B cell (primary cell): ENCODE measurements around the gene FCF1.

Source experiments
- CTCF ChIP-seq: fragments of 200-600 bp; IDR thresholded peaks from one replicate; pipeline ENCODE4 v1.8.0; 2022; ENCODE audit warnings: antibody characterized with exemption, mild to moderate bottlenecking
- EZH2 ChIP-seq: IDR thresholded peaks from 2 replicates; pipeline ENCODE4 v1.6.1; 2012; ENCODE audit warnings: borderline replicate concordance, low read depth, mild to moderate bottlenecking, moderate library complexity, low read length; ENCODE audit not compliant: insufficient read depth, poor library complexity, severe bottlenecking

- TF ChIP-seq CTCF (no peak), EZH2 (no peak)
Measured at GRCh38 chr14:74684434-74684833, 28.5 kb upstream of the FCF1 start.
